Erythroblast (primary cell): ENCODE results near the gene ACSF3.

Source experiments
- GATA1 ChIP-seq: IDR thresholded peaks from 2 replicates; pipeline ENCODE4 v1.6.1; 2011; ENCODE audit warnings: low read depth, mild to moderate bottlenecking, control low read depth, low read length, moderate library complexity
- POLR2A ChIP-seq: IDR thresholded peaks from 2 replicates; pipeline ENCODE4 v1.6.1; 2011; ENCODE audit warnings: mild to moderate bottlenecking, low read length

GRCh38 chr16:89193576-89194293 is 100.1 kb downstream of the ACSF3 start:
- no peak for TF ChIP-seq POLR2A
- no peak for TF ChIP-seq GATA1
